ENCODE measurements around the gene ATP9B. TPM values are rescaled to one million over a fixed set of nuclear protein-coding genes. Genes with fewer than 3 reads are reported as not detected.
A peak's percentile ranks its signal among the peaks of the same experiment; 100 is the strongest.
"Not testable (repeated sequence)": the region's sequence is repeated elsewhere in the genome, so short reads cannot be mapped to it uniquely, and the experiment has no call there.

Gene ATP9B
- total RNA-seq, 1 donor from 2014 or later: 18.7 TPM

DNA sequence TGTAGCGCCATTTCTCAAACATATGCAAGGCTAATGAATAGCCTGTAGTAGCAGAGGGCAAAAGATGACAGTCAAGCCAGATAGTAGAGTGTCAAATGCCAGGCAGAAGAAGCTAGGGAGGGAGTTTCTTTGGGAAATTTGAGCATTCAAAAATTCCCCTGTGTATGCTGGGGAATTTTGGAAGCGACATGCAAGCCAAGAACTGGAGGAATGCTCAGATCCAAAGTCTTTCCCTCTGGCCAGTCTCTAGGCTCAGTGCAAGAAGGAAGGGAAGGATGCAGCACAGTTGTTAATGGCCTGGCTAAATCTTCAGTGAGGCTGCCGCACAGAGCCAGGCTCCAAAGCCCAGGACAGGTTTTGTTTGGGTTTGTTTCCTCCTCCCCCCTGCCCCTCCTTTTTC is 59.9 kb downstream of the ATP9B start:
- no peak for DNase-seq (ENCODE audit: low read depth)

DNA sequence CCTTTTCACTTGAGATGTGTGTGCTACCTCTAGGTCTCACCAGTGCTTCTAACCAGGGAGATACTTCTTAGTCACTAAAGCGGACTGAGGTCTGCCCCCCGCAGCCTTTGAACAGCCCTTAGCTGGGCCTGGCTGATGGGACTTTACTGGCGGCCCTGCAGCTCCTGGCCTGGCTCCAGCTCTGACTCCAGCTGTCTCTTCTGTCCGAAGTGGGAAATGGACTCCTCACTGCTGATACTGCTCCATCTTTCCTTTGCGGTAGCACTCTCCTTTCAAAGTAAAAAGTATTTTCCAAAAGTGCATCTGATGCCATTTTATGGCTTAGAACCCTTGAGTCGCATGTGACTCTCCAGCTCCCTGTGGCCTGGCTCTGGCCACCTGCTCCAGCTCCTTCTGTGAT is 64.5 kb downstream of the ATP9B start:
- peak; percentile 58 for DNase-seq (ENCODE audit: low read depth)

- no peak for DNase-seq (ENCODE audit: low read depth)
Observed at GRCh38 chr18:79135924-79136323, 66.7 kb downstream of the ATP9B start.

DNA sequence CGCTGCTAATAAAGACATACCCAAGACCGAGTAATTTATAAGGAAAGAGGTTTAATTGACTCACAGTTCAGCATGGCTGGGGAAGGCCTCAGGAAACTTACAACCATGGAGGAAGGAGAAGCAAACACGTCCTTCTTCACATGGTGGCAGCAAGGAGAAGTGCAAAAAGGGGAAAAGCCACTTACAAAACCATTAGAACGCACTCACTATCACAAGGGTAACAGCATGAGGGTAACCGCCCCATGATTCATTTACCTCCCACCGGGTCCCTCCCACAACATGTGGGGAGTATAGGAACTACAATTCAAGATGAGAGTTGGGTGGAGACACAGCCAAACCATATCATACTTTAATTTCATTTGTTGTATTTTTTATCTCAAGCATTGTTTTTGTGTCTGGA is 67.5 kb downstream of the ATP9B start:
- DNase-seq (ENCODE audit: low read depth): no peak

GRCh38 chr18:79139206-79139605 is 70.0 kb downstream of the ATP9B start:
- no peak for DNase-seq (ENCODE audit: low read depth)

GRCh38 chr18:79147014-79147413 is 77.8 kb downstream of the ATP9B start:
- DNase-seq (ENCODE audit: low read depth): no peak

- no peak for DNase-seq (ENCODE audit: low read depth)
Observed at GRCh38 chr18:79151191-79151590, 82.0 kb downstream of the ATP9B start.

- peak; percentile 16 for DNase-seq (ENCODE audit: low read depth)
Observed at GRCh38 chr18:79156327-79156726, 87.1 kb downstream of the ATP9B start.

DNA sequence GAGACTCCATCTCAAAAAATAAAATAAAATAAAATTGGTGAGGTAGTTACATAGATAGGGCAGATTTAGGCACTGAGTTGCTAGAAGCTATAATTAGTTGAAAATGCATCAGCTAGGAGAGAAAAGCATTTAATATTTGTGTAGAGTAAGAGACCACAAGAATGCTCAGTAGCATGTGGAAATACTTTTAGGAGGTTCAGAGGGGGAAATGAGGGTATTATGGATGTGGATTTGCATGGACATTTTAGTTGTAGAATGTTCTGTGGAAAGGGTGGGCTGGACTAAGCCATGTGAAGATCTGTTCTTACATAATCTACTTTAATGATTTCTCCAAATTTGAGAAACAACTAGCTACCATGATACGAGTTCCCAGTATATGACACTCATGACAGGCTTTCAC is 95.5 kb downstream of the ATP9B start:
- DNase-seq (ENCODE audit: low read depth): no peak

DNA sequence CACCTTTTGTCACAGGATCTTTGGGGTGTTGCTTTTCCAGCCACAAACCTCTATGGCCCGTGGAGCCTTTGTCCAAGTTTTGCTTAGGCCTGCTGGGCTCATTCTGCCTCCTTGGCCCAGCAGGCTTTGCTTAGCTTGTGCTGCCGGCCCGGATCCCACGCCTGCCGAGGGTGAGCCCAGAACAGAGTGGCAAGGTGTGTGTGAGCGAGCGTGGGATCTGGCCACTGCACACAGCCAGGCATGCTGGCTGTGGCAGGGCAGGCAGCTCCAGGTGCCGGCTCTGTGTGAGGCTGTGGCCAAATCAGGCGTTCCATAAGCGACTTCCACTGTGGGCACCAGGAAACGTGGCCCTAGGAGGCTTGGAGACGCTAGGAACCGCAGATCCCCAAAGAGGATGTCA is 97.5 kb downstream of the ATP9B start:
- DNase-seq (ENCODE audit: low read depth): no peak

DNA sequence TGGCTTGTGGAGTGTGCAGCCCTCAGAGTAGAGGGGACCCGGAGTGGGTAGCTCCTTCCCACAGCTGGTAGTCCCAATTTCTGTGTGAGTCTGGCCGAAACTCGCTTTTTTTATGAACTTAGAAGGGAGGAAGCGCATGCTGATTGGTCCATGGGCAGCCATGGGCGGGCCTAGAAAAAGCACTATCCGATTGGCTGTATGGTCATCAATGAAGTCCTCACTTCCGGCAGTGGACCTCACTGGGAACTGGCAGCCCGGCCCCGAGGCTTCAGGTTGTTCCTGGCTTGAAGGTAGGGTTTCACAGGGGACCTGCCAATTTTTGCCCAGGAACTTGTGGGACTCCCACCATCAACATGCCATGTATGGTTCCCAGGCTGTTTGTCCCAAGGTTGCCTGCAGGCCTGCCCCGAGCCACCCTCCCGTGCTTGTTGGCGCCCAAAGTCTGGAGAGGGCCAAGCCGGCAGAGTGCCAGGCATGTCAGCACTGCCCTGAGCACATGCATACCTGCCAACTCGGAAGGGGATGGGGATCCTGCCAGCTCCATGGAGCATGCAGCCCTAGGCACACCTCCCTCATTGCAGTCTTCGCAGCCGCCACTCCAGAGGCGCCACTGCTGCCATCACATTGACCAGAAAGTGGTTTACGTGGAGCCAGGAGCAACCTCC is 98.5 kb downstream of the ATP9B start:
- DNase-seq (ENCODE audit: low read depth): no peak

GRCh38 chr18:79169958-79170555 is 100.9 kb downstream of the ATP9B start:
- DNase-seq (ENCODE audit: low read depth): no peak

DNA sequence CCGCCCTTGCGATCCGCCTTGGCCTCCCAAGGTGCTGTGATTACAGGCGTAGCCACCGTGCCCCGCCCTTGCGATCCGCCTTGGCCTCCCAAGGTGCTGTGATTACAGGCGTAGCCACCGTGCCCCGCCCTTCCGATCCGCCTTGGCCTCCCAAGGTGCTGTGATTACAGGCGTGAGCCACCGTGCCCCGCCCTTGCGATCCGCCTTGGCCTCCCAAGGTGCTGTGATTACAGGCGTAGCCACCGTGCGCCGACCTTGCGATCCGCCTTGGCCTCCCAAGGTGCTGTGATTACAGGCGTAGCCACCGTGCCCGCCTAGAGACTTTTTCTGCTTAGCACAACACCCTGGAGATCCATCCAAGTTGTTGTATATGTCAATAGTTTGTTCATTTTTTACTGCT is 103.1 kb downstream of the ATP9B start:
- not testable (repeated sequence) for DNase-seq (ENCODE audit: low read depth)

DNA sequence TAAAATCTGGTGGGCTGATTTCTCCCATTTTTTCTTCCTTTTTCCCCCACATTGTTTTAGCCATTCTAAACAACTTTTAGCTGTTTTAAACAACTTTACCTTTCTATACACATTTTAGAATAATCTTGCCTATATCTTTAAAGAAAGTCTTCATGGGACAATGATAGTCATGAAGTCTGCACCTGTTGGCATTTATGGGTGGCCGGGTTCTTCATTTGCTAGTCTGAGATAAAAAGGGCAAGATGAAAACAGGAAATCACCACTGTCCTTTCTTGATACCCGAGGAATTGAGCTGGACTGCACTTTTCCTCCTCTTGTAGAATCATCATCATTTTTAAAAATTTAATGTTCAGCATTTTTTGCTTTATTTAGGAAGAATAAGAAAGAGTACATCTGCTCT is 104.5 kb downstream of the ATP9B start:
- no peak for DNase-seq (ENCODE audit: low read depth)

- no peak for DNase-seq (ENCODE audit: low read depth)
Observed at GRCh38 chr18:79178113-79178531, 108.9 kb downstream of the ATP9B start.

- DNase-seq (ENCODE audit: low read depth): no peak
Observed at GRCh38 chr18:79182047-79182713, 113.0 kb downstream of the ATP9B start.

DNA sequence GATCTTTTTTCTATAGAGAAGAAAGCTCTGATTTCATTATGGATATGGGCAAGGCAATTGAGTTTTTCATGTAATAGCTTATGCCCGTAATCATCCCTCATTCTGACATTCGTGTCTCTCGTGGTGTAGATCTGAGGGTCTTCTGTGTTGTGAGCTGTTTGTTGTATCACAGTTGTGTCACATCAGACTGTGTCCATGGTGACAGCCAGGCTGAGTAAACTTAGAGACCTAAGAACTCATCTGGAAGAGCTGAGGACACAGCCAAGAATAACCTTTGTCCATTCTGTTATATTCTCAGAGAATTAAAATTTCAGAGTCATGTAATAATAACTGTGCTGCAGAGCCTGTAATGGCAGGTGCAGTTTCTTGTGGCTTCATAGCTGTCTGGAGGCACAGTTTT is 116.5 kb downstream of the ATP9B start:
- peak; percentile 76 for DNase-seq (ENCODE audit: low read depth)

- DNase-seq (ENCODE audit: low read depth): no peak
Observed at GRCh38 chr18:79186649-79187048, 117.5 kb downstream of the ATP9B start.

DNA sequence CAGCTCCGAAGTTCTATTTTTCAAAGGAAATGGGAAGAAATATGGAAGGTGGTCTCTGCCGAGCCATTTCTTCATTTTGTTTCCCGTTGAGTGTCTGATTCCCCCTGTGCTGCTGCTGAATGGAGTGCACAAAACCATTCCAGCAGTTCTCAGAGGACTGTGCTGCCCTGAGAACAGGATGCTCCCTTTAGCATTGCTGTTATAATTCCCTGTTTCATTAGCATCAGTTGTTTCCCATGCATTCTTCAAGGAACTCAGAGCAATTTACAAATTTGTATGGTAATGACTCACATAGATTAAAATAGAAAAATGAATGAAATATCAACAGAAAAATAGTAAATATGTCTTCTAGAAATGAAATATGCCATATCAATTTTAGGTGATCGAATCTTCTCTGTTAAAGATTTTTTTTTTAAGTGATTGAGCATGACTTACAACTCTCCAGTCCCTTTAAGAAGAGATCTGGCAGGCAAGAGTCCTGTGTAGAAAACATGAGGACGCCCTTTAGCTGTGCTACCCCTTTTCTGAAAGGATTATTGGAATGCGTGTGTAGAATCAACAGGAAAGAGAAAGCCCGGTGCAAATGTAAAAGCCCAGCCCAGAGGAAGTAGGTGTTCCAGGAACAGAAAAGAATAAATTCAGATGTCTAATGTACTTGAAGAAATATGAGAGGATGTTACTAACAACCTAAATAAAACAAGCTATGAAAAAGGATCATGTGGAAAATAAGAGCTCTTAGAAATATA is 118.5 kb downstream of the ATP9B start:
- no peak for DNase-seq (ENCODE audit: low read depth)

DNA sequence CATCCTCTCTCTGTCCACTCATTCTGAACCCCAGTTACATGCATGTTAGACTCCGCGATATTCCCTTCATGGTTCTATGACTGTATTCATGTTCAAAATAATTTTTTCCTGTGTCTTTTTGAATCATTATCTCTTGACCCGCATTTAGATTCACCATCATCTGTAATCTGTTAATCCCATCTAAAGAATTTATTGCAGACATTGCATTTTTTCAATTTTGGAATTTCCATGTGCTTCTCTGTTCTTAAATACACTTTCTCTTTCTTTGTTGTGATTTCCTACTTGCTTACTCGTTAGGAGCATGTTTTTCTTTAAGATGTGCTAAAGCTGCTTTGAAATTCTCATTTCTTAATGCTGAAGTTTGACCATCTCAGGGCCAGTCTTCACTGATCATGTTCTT is 122.2 kb downstream of the ATP9B start:
- DNase-seq (ENCODE audit: low read depth): no peak

- DNase-seq (ENCODE audit: low read depth): peak; percentile 67
Observed at GRCh38 chr18:79191956-79192355, 122.8 kb downstream of the ATP9B start.

GRCh38 chr18:79193826-79194225 is 124.6 kb downstream of the ATP9B start:
- DNase-seq (ENCODE audit: low read depth): no peak
